IMR-90 (cell line): ENCODE measurements around the gene ZDHHC14. TPM values are rescaled to one million over a fixed set of nuclear protein-coding genes. Genes with fewer than 3 reads are reported as not detected.

Experiments
- ATAC-seq: fragments of 200-7000 bp; cut with Tn5 transposase; 2 replicates; pipeline ENCODE4 v1.9.1; 2020; ENCODE audit warnings: low read depth, mild to moderate bottlenecking, moderate library complexity
- BruUV-seq: library from RNA; stranded (reverse); fragments of 400-500 nt; replicated peaks from 2 replicates; lab custom pipeline; 2021; lab: Mats Ljungman, UMichigan
- CTCF ChIA-PET: fragments of 300-600 bp; formaldehyde crosslinking; extraction: SDS; loops from one replicate; lab custom pipeline; 2021; ENCODE audit warnings: antibody characterized with exemption; lab: Yijun Ruan, JAX
- POLR2A ChIA-PET: fragments of 300-600 bp; sonication (Branson Sonifier 250); formaldehyde crosslinking; loops from one replicate; lab custom pipeline; 2022; ENCODE audit warnings: antibody characterized with exemption; ENCODE audit not compliant: unreplicated experiment; lab: Charles Lee
- DNase-seq: peaks from one replicate; pipeline ENCODE4 v3.0.0; 2013
- H2AFZ ChIP-seq: replicated peaks from 2 replicates; pipeline ENCODE3; 2013; ENCODE audit warnings: low read length, mild to moderate bottlenecking; ENCODE audit not compliant: poor library complexity
- H2AK5ac ChIP-seq: 2 replicates; pipeline ENCODE4 v1.6.1; 2013; ENCODE audit warnings: low read depth, low read length, inconsistent platforms
- H2AK9ac ChIP-seq: replicated peaks from 2 replicates; pipeline ENCODE3; 2013; ENCODE audit warnings: mild to moderate bottlenecking, low read depth, low read length, moderate library complexity; ENCODE audit not compliant: poor library complexity
- H2BK120ac ChIP-seq: 2 replicates; pipeline ENCODE4 v1.6.1; 2013; ENCODE audit warnings: low read depth, low read length, inconsistent platforms
- H2BK15ac ChIP-seq: 3 replicates; pipeline ENCODE4 v1.6.1; 2013; ENCODE audit warnings: low read depth, low read length, inconsistent platforms
- H2BK20ac ChIP-seq: 2 replicates; pipeline ENCODE4 v1.6.1; 2013; ENCODE audit warnings: low read depth, mild to moderate bottlenecking, inconsistent platforms, low read length, moderate library complexity
- H2BK5ac ChIP-seq: 2 replicates; pipeline ENCODE4 v1.6.1; 2013; ENCODE audit warnings: mild to moderate bottlenecking, low read depth, low read length, inconsistent platforms; ENCODE audit not compliant: poor library complexity, severe bottlenecking
- H3K14ac ChIP-seq: replicated peaks from 2 replicates; pipeline ENCODE4 v1.6.1; 2013; ENCODE audit warnings: low read depth, low read length, inconsistent platforms
- H3K18ac ChIP-seq: 2 replicates; pipeline ENCODE4 v1.6.1; 2013; ENCODE audit warnings: low read depth, low read length, control low read depth
- H3K23ac ChIP-seq: 2 replicates; pipeline ENCODE4 v1.6.1; 2013; ENCODE audit warnings: low read depth, low read length, inconsistent platforms
- H3K27ac ChIP-seq: 2 replicates; pipeline ENCODE4 v1.5.1; 2013; ENCODE audit warnings: mild to moderate bottlenecking, control low read depth, low read length; ENCODE audit not compliant: insufficient read depth
- H3K27me3 ChIP-seq: 2 replicates; pipeline ENCODE4 v1.6.1; 2013; ENCODE audit warnings: low read length; ENCODE audit not compliant: control insufficient read depth, insufficient read depth
- H3K36me3 ChIP-seq: 2 replicates; pipeline ENCODE4 v1.6.1; 2013; ENCODE audit warnings: low read length, mixed read lengths; ENCODE audit not compliant: control insufficient read depth, insufficient read depth
- H3K4ac ChIP-seq: 2 replicates; pipeline ENCODE4 v1.6.1; 2013; ENCODE audit warnings: low read depth, low read length, inconsistent platforms
- H3K4me1 ChIP-seq: 2 replicates; pipeline ENCODE4 v1.6.1; 2013; ENCODE audit warnings: low read length, mixed read lengths; ENCODE audit not compliant: control insufficient read depth, insufficient read depth
- H3K4me2 ChIP-seq: 2 replicates; pipeline ENCODE4 v1.6.1; 2013; ENCODE audit warnings: low read depth, mild to moderate bottlenecking, control low read depth, low read length, moderate library complexity
- H3K4me3 ChIP-seq: 2 replicates; pipeline ENCODE4 v1.5.1; 2013; ENCODE audit warnings: low read depth, mild to moderate bottlenecking, control low read depth, low read length, moderate library complexity; ENCODE audit not compliant: insufficient read depth
- H3K56ac ChIP-seq: 2 replicates; pipeline ENCODE4 v1.6.1; 2013; ENCODE audit warnings: low read length, inconsistent platforms; ENCODE audit not compliant: insufficient read depth; ENCODE audit errors: extremely low read depth
- H3K79me1 ChIP-seq, 2 experiments: 2 replicates each; pipeline ENCODE4 v1.6.1; 2013; ENCODE audit warnings: low read length in 2 of 2, inconsistent platforms in 1 of 2, low read depth in 1 of 2
- H3K9ac ChIP-seq: 2 replicates; pipeline ENCODE4 v1.6.1; 2013; ENCODE audit warnings: low read depth, low read length, control low read depth
- H3K9me1 ChIP-seq: 2 replicates; pipeline ENCODE4 v1.6.1; 2013; ENCODE audit warnings: low read length, inconsistent platforms; ENCODE audit not compliant: insufficient read depth
- H3K9me3 ChIP-seq: 2 replicates; pipeline ENCODE4 v1.6.1; 2013; ENCODE audit warnings: low read length; ENCODE audit not compliant: control insufficient read depth, insufficient read depth
- H4K20me1 ChIP-seq: 2 replicates; pipeline ENCODE4 v1.6.1; 2013; ENCODE audit warnings: low read length, inconsistent platforms; ENCODE audit not compliant: insufficient read depth
- H4K5ac ChIP-seq: 2 replicates; pipeline ENCODE4 v1.6.1; 2013; ENCODE audit warnings: mild to moderate bottlenecking, low read depth, low read length, control low read depth
- H4K8ac ChIP-seq, 2 experiments: 2 replicates each; pipeline ENCODE4 v1.6.1; 2013; ENCODE audit warnings: low read depth in 2 of 2, low read length in 2 of 2, control low read depth in 1 of 2, inconsistent platforms in 1 of 2
- H4K91ac ChIP-seq: 2 replicates; pipeline ENCODE4 v1.6.1; 2013; ENCODE audit warnings: low read depth, low read length, inconsistent platforms; ENCODE audit not compliant: insufficient read depth
- BHLHE40 ChIP-seq: fragments of 150-350 bp; IDR thresholded peaks from 2 replicates; pipeline ENCODE4 v1.6.1; 2016; ENCODE audit warnings: mild to moderate bottlenecking, low read depth, low read length
- CEBPB ChIP-seq: IDR thresholded peaks from 2 replicates; pipeline ENCODE4 v1.6.1; 2012; ENCODE audit warnings: low read depth, low read length, improper control_type of control experiment
- CTCF ChIP-seq: conservative IDR thresholded peaks from 2 replicates; pipeline ENCODE4 v1.5.1; 2012; ENCODE audit warnings: mild to moderate bottlenecking, low read depth, low read length, improper control_type of control experiment
- FOS ChIP-seq: fragments of 150-350 bp; IDR thresholded peaks from 2 replicates; pipeline ENCODE4 v1.6.1; 2016; ENCODE audit warnings: low read depth, low read length
- MAFK ChIP-seq: IDR thresholded peaks from 2 replicates; pipeline ENCODE4 v1.6.1; 2012; ENCODE audit warnings: low read depth, low read length, improper control_type of control experiment
- MAZ ChIP-seq: IDR thresholded peaks from 2 replicates; pipeline ENCODE4 v1.6.1; 2012; ENCODE audit warnings: low read depth, mild to moderate bottlenecking, low read length, improper control_type of control experiment, moderate library complexity, borderline replicate concordance
- MXI1 ChIP-seq: IDR thresholded peaks from 2 replicates; pipeline ENCODE4 v1.6.1; 2012; ENCODE audit warnings: low read depth, mild to moderate bottlenecking, low read length, moderate library complexity, borderline replicate concordance
- NFE2L2 ChIP-seq: fragments of 150-350 bp; IDR thresholded peaks from 2 replicates; pipeline ENCODE4 v1.6.1; 2016; ENCODE audit warnings: low read depth, mild to moderate bottlenecking, low read length
- POLR2A ChIP-seq: IDR thresholded peaks from 2 replicates; pipeline ENCODE4 v1.6.1; 2012; ENCODE audit warnings: mild to moderate bottlenecking, low read depth, low read length
- RAD21 ChIP-seq: IDR thresholded peaks from 2 replicates; pipeline ENCODE4 v1.6.1; 2012; ENCODE audit warnings: low read length, improper control_type of control experiment
- RCOR1 ChIP-seq: IDR thresholded peaks from 2 replicates; pipeline ENCODE4 v1.6.1; 2012; ENCODE audit warnings: mild to moderate bottlenecking, low read length, improper control_type of control experiment; ENCODE audit not compliant: insufficient replicate concordance
- SMC3 ChIP-seq: fragments of 150-350 bp; IDR thresholded peaks from 2 replicates; pipeline ENCODE4 v1.6.1; 2016; ENCODE audit warnings: low read depth, mild to moderate bottlenecking, antibody characterized with exemption, low read length, moderate library complexity
- USF2 ChIP-seq: fragments of 150-350 bp; IDR thresholded peaks from 2 replicates; pipeline ENCODE4 v1.6.1; 2017; ENCODE audit warnings: mild to moderate bottlenecking, antibody characterized with exemption, low read length, low read depth
- WGBS, 2 experiments: methylation state at CpG; one replicate each; pipeline versions ENCODE4 v1.1.5 to v1.1.7; 2013; ENCODE audit warnings: missing lambda C conversion rate in 2 of 2; ENCODE audit not compliant: insufficient read length in 1 of 2; ENCODE audit errors: extremely low coverage in 2 of 2; 5-methylcytosine and 5-hydroxymethylcytosine counted together
- dilution Hi-C: fragments of 300-500 bp; cut with HindIII; formaldehyde crosslinking; loops from one replicate; pipeline ENCODE4 v1.14.3; 2018; ENCODE audit warnings: low sequenced_read_pairs; ENCODE audit not compliant: unreplicated experiment
- in situ Hi-C: fragments of 300-500 bp; cut with MboI; formaldehyde crosslinking; loops from 3 replicates; pipeline ENCODE4 v1.14.3; 2019; ENCODE audit warnings: low sequenced_read_pairs, inconsistent platforms, mixed read lengths
- intact Hi-C: fragments of 100-400 bp; cut with micrococcal nuclease; formaldehyde crosslinking; loops from 2 replicates; pipeline ENCODE4 v1.10.0; 2022
- polyA plus RNA-seq, 3 experiments: library from polyadenylated mRNA; depleted of rRNA; stranded (reverse); fragments of >200 nt; gene quantifications; 2 replicates each; pipeline ENCODE4 v1.2.3, GENCODE V29; 2012; ENCODE audit warnings: low replicate concordance in 1 of 3
- total RNA-seq: library from RNA; depleted of rRNA; stranded (reverse); fragments of >200 nt; gene quantifications from 2 replicates; pipeline ENCODE4 v1.2.3, GENCODE V29; 2012
- TF ChIP-seq, protein P1 (sequence below): fragments of 150-350 bp; IDR thresholded peaks from 2 replicates; pipeline ENCODE4 v1.6.1; 2016; ENCODE audit warnings: low read depth, mild to moderate bottlenecking, low read length, moderate library complexity, borderline replicate concordance

ZDHHC14 gene
- total and polyA plus RNA-seq, 2 of the 4 experiments (the other 2 are of a cell fraction), result 0.90 to 2.0 TPM

GRCh38 chr6:157556144-157556645 is 175.2 kb downstream of the ZDHHC14 start:
- Histone ChIP-seq H2BK5ac (no peak overlapping the region), H3K4me1 (no peaks in the 10 kb centered on the region), H3K27ac (no peak overlapping the region), H2AK9ac (no peak overlapping the region), H4K5ac (no peak overlapping the region), H4K8ac (no peak overlapping the region), H3K9ac (no peak overlapping the region), H3K4me3 (no peak overlapping the region), H2AFZ (no peak overlapping the region), H3K4ac (no peak overlapping the region), H2BK15ac (no peak overlapping the region), H4K91ac (no peak overlapping the region), H3K27me3 (no peaks in the 10 kb centered on the region; the same call in 1 of the 2 replicates), H2BK120ac (no peak overlapping the region), H3K4me2 (no peak overlapping the region), H3K23ac (no peak overlapping the region), H3K14ac (no peak overlapping the region), H3K36me3 (no peaks in the 10 kb centered on the region), H2BK20ac (no peak overlapping the region), H3K18ac (no peak overlapping the region), H3K9me3 (no peaks in the 10 kb centered on the region), H3K9me1 (no peaks in the 10 kb centered on the region), H3K79me1 (no peaks in the 10 kb centered on the region), H3K56ac (no peak overlapping the region), H2AK5ac (no peak overlapping the region), H4K20me1 (no peaks in the 10 kb centered on the region)
- dilution Hi-C loops, result no loop called here
- BruUV-seq, result no TSS peak
- WGBS, 2 experiments, result 100% methylated on average over 5 of the region's 15 CpGs; no CpG with 5 or more reads in 1 of the 2 experiments
- no peak for ATAC-seq
- TF ChIP-seq RAD21 (no peak), FOS (no peak), NFE2L2 (no peak), POLR2A (no peak), MXI1 (no peak), CEBPB (no peak), USF2 (no peak), BHLHE40 (no peak), MAZ (no peak), MAFK (no peak), SMC3 (no peak), CTCF (no peak), RCOR1 (no peak)
- TF ChIP-seq, protein P1, sequence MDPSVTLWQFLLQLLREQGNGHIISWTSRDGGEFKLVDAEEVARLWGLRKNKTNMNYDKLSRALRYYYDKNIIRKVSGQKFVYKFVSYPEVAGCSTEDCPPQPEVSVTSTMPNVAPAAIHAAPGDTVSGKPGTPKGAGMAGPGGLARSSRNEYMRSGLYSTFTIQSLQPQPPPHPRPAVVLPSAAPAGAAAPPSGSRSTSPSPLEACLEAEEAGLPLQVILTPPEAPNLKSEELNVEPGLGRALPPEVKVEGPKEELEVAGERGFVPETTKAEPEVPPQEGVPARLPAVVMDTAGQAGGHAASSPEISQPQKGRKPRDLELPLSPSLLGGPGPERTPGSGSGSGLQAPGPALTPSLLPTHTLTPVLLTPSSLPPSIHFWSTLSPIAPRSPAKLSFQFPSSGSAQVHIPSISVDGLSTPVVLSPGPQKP, result no peak
- CTCF ChIA-PET, result no interaction called here
- POLR2A ChIA-PET, result no interaction called here
- in situ Hi-C loops, result no loop called here
- no peak for DNase-seq
- intact Hi-C loops, result no loop called here
